K562 (cell line): Measurements from ENCODE around the gene BCAN. TPM values are rescaled to one million over a fixed set of nuclear protein-coding genes. Genes with fewer than 3 reads are reported as not detected.

ENCODE experiments used
- ATAC-seq: fragments of 200-7000 bp; cut with Tn5 transposase; 3 replicates; pipeline ENCODE4 v1.9.1; 2020; ENCODE audit warnings: moderate library complexity
- BruUV-seq: library from RNA; stranded (reverse); fragments of 400-500 nt; replicated peaks from 2 replicates; lab custom pipeline; 2021; lab: Mats Ljungman, UMichigan
- CTCF ChIA-PET: fragments of 300-600 bp; formaldehyde crosslinking; extraction: SDS; loops from one replicate; lab custom pipeline; 2021; ENCODE audit warnings: low intra/inter-chr PET ratio; lab: Yijun Ruan, JAX
- POLR2A ChIA-PET: fragments of 300-600, 350-650 bp; sonication (Branson Sonifier 250); formaldehyde crosslinking; extraction: SDS; loops from one replicate; lab custom pipeline; 2021; ENCODE audit warnings: antibody characterized with exemption, inconsistent platforms; lab: Yijun Ruan, JAX
- DNase-seq, 4 experiments: peaks; one replicate each; pipeline versions ENCODE4 v3.0.0 to v3.0.0-alpha.2; 2011 to 2018; ENCODE audit warnings: low spot score in 3 of 4, mixed read lengths in 3 of 4; ENCODE audit errors: extremely low read depth in 1 of 4
- FAIRE-seq: peaks from 2 replicates; lab custom pipeline; 2011; peaks lifted over from hg19 to GRCh38; lab: Jason Lieb, UNC
- H2AFZ ChIP-seq: 2 replicates; pipeline ENCODE4 v1.6.0; 2011; ENCODE audit warnings: low read depth, low read length, control low read depth, inconsistent platforms
- H3K27ac ChIP-seq: fragments of 200-600 bp; 3 replicates; pipeline ENCODE4 v1.8.0; 2011; ENCODE audit warnings: low read depth, mild to moderate bottlenecking, control low read depth, inconsistent platforms, low read length, moderate library complexity, mixed read lengths; ENCODE audit errors: extremely low read depth
- H3K27me3 ChIP-seq, 2 experiments: fragments of 300-600 bp in 1 of 2; 2 replicates in 1 of 2; 3 replicates in 1 of 2; pipeline versions ENCODE4 v1.6.0 to v1.8.0; 2011; ENCODE audit warnings: inconsistent platforms in 2 of 2, low read length in 2 of 2, mild to moderate bottlenecking in 1 of 2, mixed read lengths in 1 of 2, moderate library complexity in 1 of 2; ENCODE audit not compliant: control insufficient read depth in 2 of 2, insufficient read depth in 2 of 2
- H3K36me3 ChIP-seq: fragments of 300-600 bp; 3 replicates; pipeline ENCODE4 v1.8.0; 2011; ENCODE audit warnings: mild to moderate bottlenecking, low read length, inconsistent platforms; ENCODE audit not compliant: control insufficient read depth, insufficient read depth
- H3K4me1 ChIP-seq, 2 experiments: fragments of 200-600 bp in 1 of 2; replicated peaks in 1 of 2; 2 replicates in 1 of 2; 3 replicates in 1 of 2; pipeline versions ENCODE4 v1.5.1 to v1.8.0; 2011; ENCODE audit warnings: inconsistent platforms in 2 of 2, low read length in 2 of 2, mild to moderate bottlenecking in 1 of 2, mixed read lengths in 1 of 2, moderate library complexity in 1 of 2; ENCODE audit not compliant: control insufficient read depth in 2 of 2, insufficient read depth in 2 of 2
- H3K4me2 ChIP-seq: 2 replicates; pipeline ENCODE4 v1.6.1; 2011; ENCODE audit warnings: low read length, control low read depth, inconsistent platforms, mixed read lengths; ENCODE audit not compliant: insufficient read depth
- H3K4me3 ChIP-seq: fragments of 200-600 bp; sonication (generic), shearing (Covaris generic); 2 replicates; pipeline ENCODE4 v1.5.1; 2016; ENCODE audit warnings: control low read depth, inconsistent platforms
- H3K79me2 ChIP-seq: fragments of 200-600 bp; 3 replicates; pipeline ENCODE4 v1.8.0; 2011; ENCODE audit warnings: low read length, inconsistent platforms; ENCODE audit not compliant: control insufficient read depth, insufficient read depth
- H3K9ac ChIP-seq, 2 experiments: 2 replicates each; pipeline versions ENCODE4 v1.6.0 to v1.6.1; 2011; ENCODE audit warnings: low read depth in 2 of 2, low read length in 2 of 2, control low read depth in 1 of 2, inconsistent platforms in 1 of 2, mild to moderate bottlenecking in 1 of 2, mixed read lengths in 1 of 2; ENCODE audit not compliant: insufficient read depth in 1 of 2
- H3K9me1 ChIP-seq: one replicate; pipeline ENCODE4 v1.6.0; 2011; ENCODE audit warnings: inconsistent platforms, mild to moderate bottlenecking, low read length, moderate library complexity; ENCODE audit not compliant: control insufficient read depth, insufficient read depth
- H3K9me3 ChIP-seq: replicated peaks from 2 replicates; pipeline ENCODE4 v1.5.1; 2011; ENCODE audit warnings: low read depth, low read length, inconsistent platforms; ENCODE audit not compliant: control insufficient read depth, insufficient read depth
- H4K20me1 ChIP-seq: replicated peaks from 2 replicates; pipeline ENCODE4 v1.6.1; 2011; ENCODE audit warnings: low read length, inconsistent platforms, mixed read lengths; ENCODE audit not compliant: control insufficient read depth, insufficient read depth
- HDAC2 ChIP-seq: fragments of 450-650 bp; IDR thresholded peaks from 2 replicates; pipeline ENCODE4 v1.6.1; 2016; ENCODE audit warnings: mild to moderate bottlenecking
- ZNF561 ChIP-seq: fragments of 450-650 bp; formaldehyde crosslinking; conservative IDR thresholded peaks from 2 replicates; pipeline ENCODE4 v1.4.0; 2020; ENCODE audit warnings: mild to moderate bottlenecking, moderate library complexity
- WGBS: fragments of 100-300 bp; shearing (Covaris generic); methylation state at CpG from one replicate; pipeline ENCODE4 v1.1.6; 2016; ENCODE audit warnings: low coverage, mixed read lengths; ENCODE audit not compliant: insufficient coverage; ENCODE audit errors: missing lambda C conversion rate; 5-methylcytosine and 5-hydroxymethylcytosine counted together
- in situ Hi-C: fragments of 300-500 bp; cut with MboI; formaldehyde crosslinking; loops from 4 replicates; pipeline ENCODE4 v1.15.0; 2018; ENCODE audit warnings: inconsistent platforms, mixed read lengths
- intact Hi-C: fragments of 100-400 bp; cut with micrococcal nuclease; formaldehyde crosslinking; loops from 2 replicates; pipeline ENCODE4 v1.14.2; 2022
- polyA plus RNA-seq, 8 experiments: library from polyadenylated mRNA; depleted of rRNA in 4 of 8; stranded (reverse) in 5 of 8; unstranded in 3 of 8; fragments of >200 nt; fragmentation: Nextera tagmentation in 2 of 8; fragmentation: Illumina TruSeq in 1 of 8; extraction: Ambion mirVana in 2 of 8; extraction: Trizol in 1 of 8; gene quantifications; 2 replicates each; pipeline versions ENCODE4 v1.2.1 to v1.2.3, GENCODE V29; 2011 to 2014; ENCODE audit warnings: inconsistent platforms in 1 of 8, missing spikeins in 1 of 8
- total RNA-seq, 7 experiments: library from RNA; depleted of rRNA in 6 of 7; stranded (reverse); fragments of >200 nt in 6 of 7; fragmentation: Illumina TruSeq in 2 of 7; extraction: Trizol in 2 of 7; gene quantifications; 2 replicates each; pipeline versions ENCODE4 v1.2.1 to v1.2.3, GENCODE V29; 2011 to 2021; ENCODE audit warnings: low replicate concordance in 1 of 7
- TF ChIP-seq, protein P1 (sequence below), 2 experiments: fragments of 450-650 bp; formaldehyde crosslinking in 1 of 2; IDR thresholded peaks; 2 replicates each; pipeline versions ENCODE4 v1.4.0 to v1.6.1; 2014 to 2020; ENCODE audit warnings: mild to moderate bottlenecking in 2 of 2, borderline replicate concordance in 1 of 2, low read depth in 1 of 2
- TF ChIP-seq, protein P2 (sequence below): fragments of 250-450 bp; sonication (Bioruptor Pico); IDR thresholded peaks from 2 replicates; pipeline ENCODE4 v1.8.0; 2022; ENCODE audit warnings: inconsistent platforms

The BCAN gene
- total and polyA plus RNA-seq, 9 of the 15 experiments (the other 6 are each of a cell fraction or from before 2014, with no cell fraction given), result 0.04 to 0.33 (median 0.14) TPM; not detected in 5

DNA sequence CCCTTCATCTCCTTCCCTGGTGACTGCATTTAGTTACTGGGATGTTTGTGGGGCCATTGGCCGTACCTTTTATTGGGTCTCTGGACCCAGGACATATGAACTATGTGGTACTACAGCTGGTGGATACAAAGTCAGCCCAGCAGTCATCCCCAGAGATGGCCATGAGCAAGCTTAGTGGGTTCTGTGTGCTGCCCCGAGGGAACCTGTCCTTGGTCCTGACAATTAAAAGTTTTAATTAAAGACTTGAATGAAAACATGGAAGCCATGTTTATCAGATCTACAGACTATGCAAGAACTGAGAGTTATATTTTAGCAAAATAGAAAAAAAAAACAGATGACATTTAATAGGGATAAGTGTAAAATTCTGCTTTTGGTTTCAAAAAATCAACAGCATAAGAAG, 38.1 kb downstream of the BCAN start:
- H3K27ac ChIP-seq, result no peak overlapping the region
- no peaks in the 10 kb centered on the region for H3K36me3 ChIP-seq
- POLR2A ChIA-PET, result interaction anchor here (0.7 to 2.3 kb wide), 3 partner anchors 17 to 178 kb away, joined by 3 to 5 read pairs (median 4); no protein-coding TSS in a partner anchor
- DNase-seq (no peak), ATAC-seq (no peak), FAIRE-seq (no peak)
- no peak for TF ChIP-seq ZNF561 (CRISPR knock-in tag)
- no peak for TF ChIP-seq HDAC2
- TF ChIP-seq, protein P1, sequence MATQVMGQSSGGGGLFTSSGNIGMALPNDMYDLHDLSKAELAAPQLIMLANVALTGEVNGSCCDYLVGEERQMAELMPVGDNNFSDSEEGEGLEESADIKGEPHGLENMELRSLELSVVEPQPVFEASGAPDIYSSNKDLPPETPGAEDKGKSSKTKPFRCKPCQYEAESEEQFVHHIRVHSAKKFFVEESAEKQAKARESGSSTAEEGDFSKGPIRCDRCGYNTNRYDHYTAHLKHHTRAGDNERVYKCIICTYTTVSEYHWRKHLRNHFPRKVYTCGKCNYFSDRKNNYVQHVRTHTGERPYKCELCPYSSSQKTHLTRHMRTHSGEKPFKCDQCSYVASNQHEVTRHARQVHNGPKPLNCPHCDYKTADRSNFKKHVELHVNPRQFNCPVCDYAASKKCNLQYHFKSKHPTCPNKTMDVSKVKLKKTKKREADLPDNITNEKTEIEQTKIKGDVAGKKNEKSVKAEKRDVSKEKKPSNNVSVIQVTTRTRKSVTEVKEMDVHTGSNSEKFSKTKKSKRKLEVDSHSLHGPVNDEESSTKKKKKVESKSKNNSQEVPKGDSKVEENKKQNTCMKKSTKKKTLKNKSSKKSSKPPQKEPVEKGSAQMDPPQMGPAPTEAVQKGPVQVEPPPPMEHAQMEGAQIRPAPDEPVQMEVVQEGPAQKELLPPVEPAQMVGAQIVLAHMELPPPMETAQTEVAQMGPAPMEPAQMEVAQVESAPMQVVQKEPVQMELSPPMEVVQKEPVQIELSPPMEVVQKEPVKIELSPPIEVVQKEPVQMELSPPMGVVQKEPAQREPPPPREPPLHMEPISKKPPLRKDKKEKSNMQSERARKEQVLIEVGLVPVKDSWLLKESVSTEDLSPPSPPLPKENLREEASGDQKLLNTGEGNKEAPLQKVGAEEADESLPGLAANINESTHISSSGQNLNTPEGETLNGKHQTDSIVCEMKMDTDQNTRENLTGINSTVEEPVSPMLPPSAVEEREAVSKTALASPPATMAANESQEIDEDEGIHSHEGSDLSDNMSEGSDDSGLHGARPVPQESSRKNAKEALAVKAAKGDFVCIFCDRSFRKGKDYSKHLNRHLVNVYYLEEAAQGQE (IDR thresholded peaks at IDR 0.05; ENCODE audit: borderline replicate concordance), result peak; percentile 56; the same call in 1 of the 2 replicates
- TF ChIP-seq, protein P1 (CRISPR knock-in tag; IDR thresholded peaks at IDR 0.05; ENCODE audit: low read depth), result no peak
- TF ChIP-seq, protein P2, sequence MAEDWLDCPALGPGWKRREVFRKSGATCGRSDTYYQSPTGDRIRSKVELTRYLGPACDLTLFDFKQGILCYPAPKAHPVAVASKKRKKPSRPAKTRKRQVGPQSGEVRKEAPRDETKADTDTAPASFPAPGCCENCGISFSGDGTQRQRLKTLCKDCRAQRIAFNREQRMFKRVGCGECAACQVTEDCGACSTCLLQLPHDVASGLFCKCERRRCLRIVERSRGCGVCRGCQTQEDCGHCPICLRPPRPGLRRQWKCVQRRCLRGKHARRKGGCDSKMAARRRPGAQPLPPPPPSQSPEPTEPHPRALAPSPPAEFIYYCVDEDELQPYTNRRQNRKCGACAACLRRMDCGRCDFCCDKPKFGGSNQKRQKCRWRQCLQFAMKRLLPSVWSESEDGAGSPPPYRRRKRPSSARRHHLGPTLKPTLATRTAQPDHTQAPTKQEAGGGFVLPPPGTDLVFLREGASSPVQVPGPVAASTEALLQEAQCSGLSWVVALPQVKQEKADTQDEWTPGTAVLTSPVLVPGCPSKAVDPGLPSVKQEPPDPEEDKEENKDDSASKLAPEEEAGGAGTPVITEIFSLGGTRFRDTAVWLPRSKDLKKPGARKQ (CRISPR knock-in tag), result no peak
- no peak overlapping the region for H3K4me3 ChIP-seq
- H3K4me1 ChIP-seq, result peaks cover 10 to 25% of the 10 kb centered on the region in 2 experiments
- BruUV-seq, result no TSS peak
- H3K9me3 ChIP-seq, result no peaks in the 10 kb centered on the region
- in situ Hi-C loops (no loop called here), intact Hi-C loops (no loop called here)
- no peaks in the 10 kb centered on the region for H4K20me1 ChIP-seq
- H3K9ac ChIP-seq, result no peak overlapping the region
- WGBS, result 4% methylated on average over 2 of the region's 2 CpGs
- no peak overlapping the region for H3K4me2 ChIP-seq
- no peaks in the 10 kb centered on the region; the same call in 2 of the 3 replicates for H3K79me2 ChIP-seq
- no peak overlapping the region for H2AFZ ChIP-seq
- peaks cover 6 to 11% of the 10 kb centered on the region in 2 experiments; a peak in 4 of 5 replicates for H3K27me3 ChIP-seq
- no peaks in the 10 kb centered on the region for H3K9me1 ChIP-seq
- CTCF ChIA-PET, result interaction anchor here (1.0 to 4.8 kb wide), 2 partner anchors 21 to 47 kb away, joined by 3 to 110 read pairs; no protein-coding TSS in a partner anchor
